Rectal smooth muscle tissue (tissue), 1 donor: ENCODE data around the gene OGFR.
"Not testable (repeated sequence)": the region's sequence is repeated elsewhere in the genome, so short reads cannot be mapped to it uniquely, and the experiment has no call there.

ENCODE experiments used
- H3K27ac ChIP-seq: one replicate; pipeline ENCODE4 v1.7.0; 2013; ENCODE audit warnings: low read depth, low read length, inconsistent platforms
- H3K27me3 ChIP-seq: one replicate; pipeline ENCODE4 v1.7.0; 2013; ENCODE audit warnings: low read length; ENCODE audit not compliant: control insufficient read depth, insufficient read depth
- H3K36me3 ChIP-seq: one replicate; pipeline ENCODE4 v1.7.0; 2013; ENCODE audit warnings: low read length; ENCODE audit not compliant: control insufficient read depth, insufficient read depth
- H3K4me1 ChIP-seq: one replicate; pipeline ENCODE4 v1.7.0; 2013; ENCODE audit warnings: low read length; ENCODE audit not compliant: control insufficient read depth, insufficient read depth
- H3K4me3 ChIP-seq: one replicate; pipeline ENCODE4 v1.7.0; 2013; ENCODE audit warnings: low read length
- H3K9ac ChIP-seq: one replicate; pipeline ENCODE4 v1.7.0; 2013; ENCODE audit warnings: low read length

OGFR gene

GRCh38 chr20:62853304-62853703 lies 48.7 kb downstream of the OGFR start:
- not testable (repeated sequence) for H3K27ac ChIP-seq, H3K4me3 ChIP-seq, H3K36me3 ChIP-seq, H3K4me1 ChIP-seq, H3K9ac ChIP-seq, H3K27me3 ChIP-seq

GRCh38 chr20:62854121-62854520 lies 49.5 kb downstream of the OGFR start:
- no peak overlapping the region for H3K27ac ChIP-seq
- no peaks in the 10 kb centered on the region for H3K27me3 ChIP-seq
- no peak overlapping the region for H3K4me3 ChIP-seq
- peaks cover 3% of the 10 kb centered on the region for H3K36me3 ChIP-seq
- no peak overlapping the region for H3K9ac ChIP-seq
- H3K4me1 ChIP-seq: no peaks in the 10 kb centered on the region

- Histone ChIP-seq H3K27ac (no peak overlapping the region), H3K27me3 (no peaks in the 10 kb centered on the region), H3K4me1 (no peaks in the 10 kb centered on the region), H3K4me3 (no peak overlapping the region), H3K36me3 (peaks cover 3% of the 10 kb centered on the region), H3K9ac (no peak overlapping the region)
Measured at GRCh38 chr20:62855120-62855519, 50.5 kb downstream of the OGFR start.

GRCh38 chr20:62856931-62857619 lies 52.4 kb downstream of the OGFR start:
- peaks cover 3% of the 10 kb centered on the region for H3K36me3 ChIP-seq
- no peak overlapping the region for H3K9ac ChIP-seq
- H3K27me3 ChIP-seq: no peaks in the 10 kb centered on the region
- no peak overlapping the region for H3K27ac ChIP-seq
- peaks cover 6% of the 10 kb centered on the region for H3K4me1 ChIP-seq
- no peak overlapping the region for H3K4me3 ChIP-seq

- peaks cover 7% of the 10 kb centered on the region for H3K4me1 ChIP-seq
- no peak overlapping the region for H3K9ac ChIP-seq
- peaks cover 3% of the 10 kb centered on the region for H3K36me3 ChIP-seq
- no peak overlapping the region for H3K4me3 ChIP-seq
- H3K27ac ChIP-seq: no peak overlapping the region
- no peaks in the 10 kb centered on the region for H3K27me3 ChIP-seq
Measured at GRCh38 chr20:62858058-62858830, 53.6 kb downstream of the OGFR start.

GRCh38 chr20:62859721-62860120 lies 55.1 kb downstream of the OGFR start:
- H3K4me3 ChIP-seq: no peak overlapping the region
- H3K9ac ChIP-seq: no peak overlapping the region
- H3K27ac ChIP-seq: no peak overlapping the region
- H3K36me3 ChIP-seq: peaks cover 3% of the 10 kb centered on the region
- no peaks in the 10 kb centered on the region for H3K27me3 ChIP-seq
- peaks cover 7% of the 10 kb centered on the region for H3K4me1 ChIP-seq

GRCh38 chr20:62860391-62860923 lies 55.8 kb downstream of the OGFR start:
- peaks cover 7% of the 10 kb centered on the region for H3K4me1 ChIP-seq
- peaks cover 3% of the 10 kb centered on the region for H3K36me3 ChIP-seq
- peak overlapping the region; percentile 51 for H3K4me3 ChIP-seq
- no peak overlapping the region for H3K9ac ChIP-seq
- H3K27ac ChIP-seq: no peak overlapping the region
- no peaks in the 10 kb centered on the region for H3K27me3 ChIP-seq

- Histone ChIP-seq H3K4me1 (peaks cover 7% of the 10 kb centered on the region), H3K4me3 (peak overlapping the region; percentile 71), H3K9ac (no peak overlapping the region), H3K27me3 (no peaks in the 10 kb centered on the region), H3K36me3 (peaks cover 3% of the 10 kb centered on the region), H3K27ac (no peak overlapping the region)
Measured at GRCh38 chr20:62860924-62861691, 56.5 kb downstream of the OGFR start.

GRCh38 chr20:62861726-62862336 lies 57.2 kb downstream of the OGFR start, which contains the start of gene TCFL5:
TSS of gene TCFL5 (minus strand) at chr20:62861822. CDS start at chr20:62861670, 152 bp downstream.
- no peak within 1 kb of the TSS for H3K27ac ChIP-seq
- H3K27me3 ChIP-seq: no peaks in the 10 kb centered on the region
- H3K4me3 ChIP-seq: peak within 1 kb of the TSS; percentile 71
- peaks cover under 1% of the 10 kb centered on the region for H3K36me3 ChIP-seq
- no peak within 1 kb of the TSS for H3K9ac ChIP-seq
- H3K4me1 ChIP-seq: peaks cover 7% of the 10 kb centered on the region
